WTC11 (cell line): ENCODE results near the gene PMS2.
"Not testable (repeated sequence)": the region's sequence is repeated elsewhere in the genome, so short reads cannot be mapped to it uniquely, and the experiment has no call there.

ENCODE experiments used
- ATF6 ChIP-seq: sonication (generic); formaldehyde crosslinking; IDR thresholded peaks from 2 replicates; pipeline ENCODE4 v1.8.1; 2023; ENCODE audit warnings: mild to moderate bottlenecking, missing genetic modification reagents
- CTCF ChIP-seq: fragments of 200-600 bp; IDR thresholded peaks from 2 replicates; pipeline ENCODE4 v1.8.0; 2022; ENCODE audit warnings: antibody characterized with exemption
- ESRRA ChIP-seq: sonication (generic); formaldehyde crosslinking; IDR thresholded peaks from 2 replicates; pipeline ENCODE4 v1.8.1; 2022; ENCODE audit warnings: mild to moderate bottlenecking, missing genetic modification reagents, borderline replicate concordance
- PRRX2 ChIP-seq: fragments of 250-450 bp; sonication (Bioruptor Pico); IDR thresholded peaks from 2 replicates; pipeline ENCODE4 v1.8.0; 2021; ENCODE audit warnings: mild to moderate bottlenecking
- TP53 ChIP-seq: sonication (generic); formaldehyde crosslinking; IDR thresholded peaks from 2 replicates; pipeline ENCODE4 v1.8.1; 2023; ENCODE audit warnings: mild to moderate bottlenecking, missing genetic modification reagents
- ZNF263 ChIP-seq: sonication (generic); formaldehyde crosslinking; IDR thresholded peaks from 2 replicates; pipeline ENCODE4 v1.8.1; 2022; ENCODE audit warnings: low read depth, mild to moderate bottlenecking, moderate library complexity, missing genetic modification reagents

DNA sequence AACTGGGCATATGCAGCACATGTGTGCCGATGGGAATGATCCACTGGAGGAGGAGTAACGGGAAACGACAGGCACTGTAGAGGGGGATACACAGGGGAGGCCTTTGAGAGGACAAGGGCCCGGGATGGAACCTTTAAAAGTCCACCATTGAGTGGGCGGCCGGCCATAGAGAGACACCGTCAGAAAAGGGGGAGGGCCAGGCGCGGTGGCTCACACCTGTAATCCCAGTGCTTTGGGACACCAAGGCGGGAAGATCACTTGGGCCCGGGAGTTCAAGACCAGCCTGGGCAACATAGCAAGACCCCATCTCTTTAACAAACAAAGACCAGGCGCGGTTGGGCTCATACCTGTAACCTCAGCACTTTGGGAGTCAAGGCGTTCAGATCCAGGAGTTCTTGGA is 77.6 kb downstream of the PMS2 start:
- not testable (repeated sequence) for TF ChIP-seq ESRRA; TP53; ZNF263 (CRISPR knock-in tag); ATF6 (CRISPR knock-in tag); CTCF; PRRX2 (CRISPR knock-in tag)
